SK-N-SH (cell line): ENCODE data around the gene SPOUT1. TPM values are rescaled to one million over a fixed set of nuclear protein-coding genes. Genes with fewer than 3 reads are reported as not detected.
"Not testable (repeated sequence)": the region's sequence is repeated elsewhere in the genome, so short reads cannot be mapped to it uniquely, and the experiment has no call there.

ENCODE experiments used
- CTCF ChIA-PET: fragments of 300-600, 350-600 bp; formaldehyde crosslinking; extraction: SDS; loops from one replicate; lab custom pipeline; 2021; lab: Yijun Ruan, JAX
- POLR2A ChIA-PET: fragments of 350-600 bp; sonication (Branson Sonifier 250); formaldehyde crosslinking; extraction: SDS; loops from one replicate; lab custom pipeline; 2020; ENCODE audit warnings: antibody characterized with exemption, inconsistent platforms; lab: Yijun Ruan, JAX
- DNase-seq: peaks from one replicate; pipeline ENCODE4 v3.0.0; 2012
- H2AFZ ChIP-seq: fragments of 200-600 bp; sonication (generic); 2 replicates; pipeline ENCODE4 v1.8.1; 2016; ENCODE audit warnings: antibody characterized with exemption, mild to moderate bottlenecking, low read depth
- H3F3A ChIP-seq: fragments of 200-600 bp; sonication (generic); replicated peaks from 2 replicates; pipeline ENCODE3; 2016; ENCODE audit warnings: antibody characterized with exemption, mild to moderate bottlenecking; ENCODE audit not compliant: insufficient read depth
- H3K27ac ChIP-seq, 2 experiments: fragments of 200-500 bp in 1 of 2; fragments of 200-600 bp in 1 of 2; sonication (Bioruptor generic) in 1 of 2; sonication (generic), shearing (Covaris generic) in 1 of 2; 2 replicates each; pipeline versions ENCODE4 v1.5.1 to v1.6.1; 2014 to 2016; ENCODE audit warnings: low read depth in 2 of 2, inconsistent platforms in 1 of 2, low read length in 1 of 2, mild to moderate bottlenecking in 1 of 2, mixed read lengths in 1 of 2
- H3K27me3 ChIP-seq: fragments of 200-600 bp; sonication (generic), shearing (Covaris generic); 2 replicates; pipeline ENCODE4 v1.6.1; 2016; ENCODE audit warnings: mixed run types; ENCODE audit not compliant: insufficient read depth
- H3K36me3 ChIP-seq, 2 experiments: fragments of 200-500 bp in 1 of 2; fragments of 200-600 bp in 1 of 2; sonication (Bioruptor generic) in 1 of 2; sonication (generic) in 1 of 2; replicated peaks in 1 of 2; 2 replicates each; pipeline versions ENCODE3 to v1.5.1; 2014 to 2016; ENCODE audit warnings: low read length in 1 of 2, mild to moderate bottlenecking in 1 of 2; ENCODE audit not compliant: insufficient read depth in 2 of 2, control insufficient read depth in 1 of 2
- H3K4me1 ChIP-seq, 2 experiments: fragments of 200-500 bp in 1 of 2; fragments of 200-600 bp in 1 of 2; sonication (Bioruptor generic) in 1 of 2; sonication (generic), shearing (Covaris generic) in 1 of 2; 2 replicates each; pipeline versions ENCODE4 v1.5.1 to v1.6.1; 2014 to 2016; ENCODE audit warnings: low read depth in 1 of 2, low read length in 1 of 2, mixed run types in 1 of 2; ENCODE audit not compliant: insufficient read depth in 2 of 2, control insufficient read depth in 1 of 2
- H3K4me2 ChIP-seq: fragments of 200-600 bp; sonication (generic), shearing (Covaris generic); 2 replicates; pipeline ENCODE4 v1.6.1; 2017; ENCODE audit warnings: mixed run types
- H3K4me3 ChIP-seq, 2 experiments: fragments of 200-500 bp in 1 of 2; fragments of 200-600 bp in 1 of 2; sonication (Bioruptor generic) in 1 of 2; sonication (generic), shearing (Covaris generic) in 1 of 2; 2 replicates each; pipeline versions ENCODE4 v1.5.1 to v1.8.1; 2014 to 2016; ENCODE audit warnings: low read depth in 2 of 2, inconsistent platforms in 1 of 2, low read length in 1 of 2, mild to moderate bottlenecking in 1 of 2, mixed read lengths in 1 of 2, moderate library complexity in 1 of 2
- H3K79me2 ChIP-seq: fragments of 200-600 bp; sonication (generic); 2 replicates; pipeline ENCODE4 v1.8.1; 2017; ENCODE audit warnings: mild to moderate bottlenecking; ENCODE audit not compliant: insufficient read depth
- H3K9ac ChIP-seq: fragments of 200-600 bp; sonication (generic); 2 replicates; pipeline ENCODE4 v1.6.1; 2017; ENCODE audit warnings: mixed run types
- H3K9me2 ChIP-seq: fragments of 200-600 bp; sonication (generic); 2 replicates; pipeline ENCODE4 v1.6.1; 2017; ENCODE audit warnings: mixed run types
- H3K9me3 ChIP-seq: fragments of 200-600 bp; sonication (generic); 2 replicates; pipeline ENCODE4 v1.6.1; 2017; ENCODE audit warnings: mixed run types, mild to moderate bottlenecking, moderate library complexity
- H4K20me1 ChIP-seq: fragments of 200-600 bp; sonication (generic); 2 replicates; pipeline ENCODE4 v1.6.1; 2017; ENCODE audit warnings: mild to moderate bottlenecking, mixed run types; ENCODE audit not compliant: insufficient read depth
- EZH2phosphoT487 ChIP-seq: fragments of 200-600 bp; sonication (generic); IDR thresholded peaks from 2 replicates; pipeline ENCODE4 v1.6.1; 2017; ENCODE audit warnings: low read depth, mixed run types, mild to moderate bottlenecking, antibody characterized with exemption, moderate library complexity, borderline replicate concordance
- FOSL2 ChIP-seq: IDR thresholded peaks from 2 replicates; pipeline ENCODE4 v1.4.0; 2012; ENCODE audit warnings: low read depth, mild to moderate bottlenecking, moderate library complexity, borderline replicate concordance
- FOXJ3 ChIP-seq: sonication (generic); formaldehyde crosslinking; IDR thresholded peaks from 2 replicates; pipeline ENCODE4 v1.5.1; 2020; ENCODE audit warnings: mild to moderate bottlenecking, missing genetic modification reagents
- GABPA ChIP-seq: IDR thresholded peaks from 2 replicates; pipeline ENCODE4 v1.4.0; 2012; ENCODE audit warnings: low read depth, mild to moderate bottlenecking
- GATA2 ChIP-seq: sonication (generic); formaldehyde crosslinking; IDR thresholded peaks from 2 replicates; pipeline ENCODE4 v1.5.0; 2020; ENCODE audit warnings: mild to moderate bottlenecking, missing genetic modification reagents
- MEF2A ChIP-seq: IDR thresholded peaks from 2 replicates; pipeline ENCODE4 v1.4.0; 2012; ENCODE audit warnings: low read depth, borderline replicate concordance
- PBX3 ChIP-seq: IDR thresholded peaks from 2 replicates; pipeline ENCODE4; 2012
- RAD21 ChIP-seq: IDR thresholded peaks from 2 replicates; pipeline ENCODE4 v1.6.1; 2012; ENCODE audit warnings: mild to moderate bottlenecking, low read length
- RCOR1 ChIP-seq: fragments of 150-350 bp; IDR thresholded peaks from 2 replicates; pipeline ENCODE4 v1.6.1; 2017; ENCODE audit warnings: antibody characterized with exemption, low read length
- YY1 ChIP-seq: IDR thresholded peaks from 2 replicates; pipeline ENCODE4 v1.4.0; 2012; ENCODE audit warnings: low read depth, mild to moderate bottlenecking
- WGBS: methylation state at CpG from one replicate; pipeline ENCODE4 v1.1.6; 2017; ENCODE audit warnings: low lambda C conversion rate; 5-methylcytosine and 5-hydroxymethylcytosine counted together
- polyA plus RNA-seq, 3 experiments: library from polyadenylated mRNA; depleted of rRNA; stranded (reverse); fragments of >200 nt; gene quantifications; 2 replicates each; pipeline ENCODE4 v1.2.3, GENCODE V29; 2012

Gene SPOUT1
- polyA plus RNA-seq, 1 of the 3 experiments (the other 2 are of a cell fraction) = 44.2 TPM

DNA sequence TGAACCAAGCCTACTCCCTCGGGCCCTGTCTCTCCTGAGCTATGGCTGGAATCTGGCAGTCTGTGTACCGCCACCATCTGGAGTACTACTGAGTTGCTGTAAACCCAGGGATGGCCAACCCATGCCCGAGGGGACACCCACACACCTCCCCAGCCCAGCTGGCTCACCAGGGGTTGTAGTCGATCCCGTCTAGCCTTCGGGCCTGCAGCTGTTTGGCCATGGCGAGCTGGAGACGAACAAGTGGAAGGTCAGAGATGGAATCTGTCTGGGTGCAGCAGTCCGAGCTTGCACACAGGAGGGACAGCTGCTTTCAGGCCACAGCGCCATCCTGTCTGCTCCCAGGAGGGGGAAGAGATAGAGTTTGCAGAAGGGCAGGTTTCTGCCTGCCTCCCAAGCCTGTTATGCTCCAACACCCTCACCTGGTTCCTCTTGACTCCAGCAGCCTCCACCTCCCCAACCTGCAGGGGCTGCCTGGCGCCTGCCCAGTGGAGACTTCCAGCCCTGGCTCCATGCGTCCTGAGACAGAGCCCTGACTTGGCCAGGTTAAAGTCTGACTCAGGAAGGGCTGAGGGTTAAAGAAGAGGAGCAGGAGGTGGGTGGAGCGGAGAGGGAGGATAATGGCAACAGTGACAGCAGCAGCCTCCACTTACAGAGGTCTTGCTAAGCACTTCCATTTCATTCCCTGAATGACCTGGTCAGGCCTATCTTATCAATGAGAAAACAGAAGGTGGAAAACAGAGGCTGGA, 15.8 kb upstream of the SPOUT1 start:
- Histone ChIP-seq H3K9me3 (no peaks in the 10 kb centered on the region), H4K20me1 (no peaks in the 10 kb centered on the region), H3K36me3 (no peaks in the 10 kb centered on the region), H3K9me2 (no peaks in the 10 kb centered on the region), H3F3A (no peaks in the 10 kb centered on the region), H3K4me2 (no peak overlapping the region), H3K79me2 (no peaks in the 10 kb centered on the region), H3K4me1 (peaks cover 0 to 18% of the 10 kb centered on the region in 2 experiments; a peak in 1 of 4 replicates), H3K27ac (peak overlapping the region in 1 of 2 experiments; percentile 74; a peak in 2 of 4 replicates), H3K27me3 (no peaks in the 10 kb centered on the region), H3K9ac (no peak overlapping the region), H2AFZ (no peak overlapping the region), H3K4me3 (no peak overlapping the region)
- ChIA-PET POLR2A (interaction anchor here (0.9 to 1.8 kb wide), 4 partner anchors 15 to 121 kb away, joined by 3 to 9 read pairs (median 4); partner anchors contain the start of genes ENDOG, SPOUT1 and ZDHHC12), CTCF (interaction anchor here (0.9 to 6.5 kb wide), 17 partner anchors 8 to 162 kb away, joined by 3 to 47 read pairs (median 4); partner anchors contain the start of genes ENDOG and PKN3)
- no peak for TF ChIP-seq PBX3
- peak; percentile 30; the same call in 1 of the 2 replicates for TF ChIP-seq FOXJ3 (CRISPR knock-in tag)
- no peak for TF ChIP-seq YY1
- peak; percentile 58 for TF ChIP-seq GATA2
- TF ChIP-seq RCOR1 = peak; percentile 61; the same call in 1 of the 2 replicates
- peak; percentile 21; the same call in 1 of the 2 replicates for TF ChIP-seq RAD21
- TF ChIP-seq FOSL2 = no peak
- WGBS = 90% methylated on average over 5 of the region's 13 CpGs
- peak; percentile 85 for DNase-seq

DNA sequence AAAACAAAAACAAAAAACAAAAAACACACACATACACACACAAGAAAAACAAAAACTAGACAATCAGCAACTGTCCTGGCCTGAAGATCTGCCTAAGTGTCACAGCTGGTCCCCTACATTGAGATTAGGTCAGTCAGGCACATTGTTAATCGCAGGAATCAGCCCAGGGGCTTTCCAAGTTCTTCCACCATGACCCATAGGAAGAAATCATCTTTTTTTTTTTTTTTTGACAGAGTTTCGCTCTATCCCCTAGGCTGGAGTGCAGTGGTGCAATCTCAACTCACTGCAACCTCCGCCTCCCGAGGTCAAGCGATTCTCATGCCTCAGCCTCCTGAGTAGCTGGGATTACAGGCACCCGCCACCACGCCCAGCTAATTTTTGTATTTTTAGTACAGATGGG, 13.6 kb upstream of the SPOUT1 start:
- H3K27ac ChIP-seq, H3K9ac ChIP-seq, H4K20me1 ChIP-seq, H2AFZ ChIP-seq, H3K79me2 ChIP-seq, H3K27me3 ChIP-seq, H3K4me3 ChIP-seq, H3K9me3 ChIP-seq, H3K4me2 ChIP-seq, H3K36me3 ChIP-seq, H3F3A ChIP-seq, DNase-seq, H3K9me2 ChIP-seq, POLR2A ChIA-PET: not testable (repeated sequence)
- CTCF ChIA-PET = interaction anchor here (6.5 kb wide), 1 partner anchor 85 kb away, joined by 47 read pairs; no protein-coding TSS in a partner anchor
- H3K4me1 ChIP-seq = peaks cover 0 to 18% of the 10 kb centered on the region in 2 experiments; a peak in 1 of 4 replicates
- 96% methylated on average over 7 of the region's 7 CpGs for WGBS

DNA sequence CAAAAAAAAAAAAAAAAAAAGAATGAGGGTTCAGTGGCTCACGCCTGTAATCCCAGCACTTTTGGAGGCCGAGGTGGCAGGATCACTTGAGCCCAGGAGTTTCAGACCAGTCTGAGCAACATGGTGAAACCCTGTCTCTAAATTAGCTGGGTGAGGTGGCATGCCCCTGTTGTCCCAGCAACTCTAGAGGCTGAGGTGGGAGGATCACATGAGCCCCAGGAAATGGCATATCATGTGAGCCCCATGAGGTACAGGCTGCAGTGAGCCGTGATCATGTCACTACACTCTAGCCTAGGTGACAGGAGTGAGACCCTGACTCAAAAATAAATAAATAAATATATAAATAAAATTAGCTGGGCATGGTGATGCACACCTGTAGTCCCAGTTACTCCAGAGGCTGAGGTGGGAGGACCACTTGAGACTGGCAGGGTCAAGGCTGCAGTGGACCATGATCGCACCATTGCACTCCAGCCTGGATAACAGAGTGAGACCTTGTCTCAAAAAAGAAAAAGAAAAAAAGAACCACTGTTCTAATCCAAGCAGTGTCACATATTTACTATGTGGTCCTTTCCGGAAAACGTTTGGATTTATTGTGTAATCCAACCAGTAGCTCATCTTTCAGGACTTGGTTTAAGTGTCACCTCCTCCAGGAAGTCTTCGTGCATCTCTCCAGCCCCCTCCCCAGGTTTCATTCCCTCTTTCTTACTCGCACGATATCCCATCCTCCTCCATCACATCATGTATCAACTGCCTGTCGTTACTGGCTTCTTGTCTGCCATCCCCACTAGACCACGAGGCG, 12.3 kb upstream of the SPOUT1 start:
- H3F3A ChIP-seq = no peaks in the 10 kb centered on the region
- CTCF ChIA-PET = interaction anchor here (1.0 to 6.5 kb wide), 2 partner anchors 23 to 86 kb away, joined by 4 to 47 read pairs; partner anchors contain the start of gene ENDOG
- POLR2A ChIA-PET = no interaction called here
- no peak for DNase-seq
- no peaks in the 10 kb centered on the region for H3K9me2 ChIP-seq
- TF ChIP-seq MEF2A (no peak), EZH2phosphoT487 (no peak), GABPA (no peak), RAD21 (no peak)
- no peaks in the 10 kb centered on the region for H3K79me2 ChIP-seq
- WGBS = 87% methylated on average over 12 of the region's 12 CpGs
- no peak overlapping the region for H3K27ac ChIP-seq
- H3K36me3 ChIP-seq = no peaks in the 10 kb centered on the region
- peaks cover 0 to 18% of the 10 kb centered on the region in 2 experiments; a peak in 1 of 4 replicates for H3K4me1 ChIP-seq
- no peaks in the 10 kb centered on the region for H3K9me3 ChIP-seq
- H4K20me1 ChIP-seq = no peaks in the 10 kb centered on the region
- no peak overlapping the region for H3K4me3 ChIP-seq
- H2AFZ ChIP-seq = no peak overlapping the region
- no peaks in the 10 kb centered on the region for H3K27me3 ChIP-seq
- no peak overlapping the region for H3K4me2 ChIP-seq
- H3K9ac ChIP-seq = no peak overlapping the region
